ENCODE results near the gene TNFSF13B.
A peak's percentile ranks its signal among the peaks of the same experiment; 100 is the strongest.
"Not testable (repeated sequence)": the region's sequence is repeated elsewhere in the genome, so short reads cannot be mapped to it uniquely, and the experiment has no call there.

Gene TNFSF13B, protein sequence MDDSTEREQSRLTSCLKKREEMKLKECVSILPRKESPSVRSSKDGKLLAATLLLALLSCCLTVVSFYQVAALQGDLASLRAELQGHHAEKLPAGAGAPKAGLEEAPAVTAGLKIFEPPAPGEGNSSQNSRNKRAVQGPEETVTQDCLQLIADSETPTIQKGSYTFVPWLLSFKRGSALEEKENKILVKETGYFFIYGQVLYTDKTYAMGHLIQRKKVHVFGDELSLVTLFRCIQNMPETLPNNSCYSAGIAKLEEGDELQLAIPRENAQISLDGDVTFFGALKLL

DNA sequence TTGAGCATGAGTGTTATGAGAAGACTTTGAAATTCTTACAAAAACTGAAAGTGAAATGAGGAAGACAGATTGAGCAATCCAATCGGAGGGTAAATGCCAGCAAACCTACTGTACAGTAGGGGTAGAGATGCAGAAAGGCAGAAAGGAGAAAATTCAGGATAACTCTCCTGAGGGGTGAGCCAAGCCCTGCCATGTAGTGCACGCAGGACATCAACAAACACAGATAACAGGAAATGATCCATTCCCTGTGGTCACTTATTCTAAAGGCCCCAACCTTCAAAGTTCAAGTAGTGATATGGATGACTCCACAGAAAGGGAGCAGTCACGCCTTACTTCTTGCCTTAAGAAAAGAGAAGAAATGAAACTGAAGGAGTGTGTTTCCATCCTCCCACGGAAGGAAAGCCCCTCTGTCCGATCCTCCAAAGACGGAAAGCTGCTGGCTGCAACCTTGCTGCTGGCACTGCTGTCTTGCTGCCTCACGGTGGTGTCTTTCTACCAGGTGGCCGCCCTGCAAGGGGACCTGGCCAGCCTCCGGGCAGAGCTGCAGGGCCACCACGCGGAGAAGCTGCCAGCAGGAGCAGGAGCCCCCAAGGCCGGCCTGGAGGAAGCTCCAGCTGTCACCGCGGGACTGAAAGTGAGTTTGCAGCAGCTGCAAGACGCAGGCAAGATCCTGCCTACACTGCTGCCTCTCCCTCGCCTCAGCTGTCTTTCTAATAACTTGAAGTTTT is at the start of gene TNFSF13B:
TNFSF13B (plus strand) TSS at position 118 of the 728 bp plus-strand sequence; CDS start at position 296, 178 bp downstream.
- peak; percentile 9 to 37 (median 25) for DNase-seq (ENCODE audit: low read depth in 3 of 3)

DNA sequence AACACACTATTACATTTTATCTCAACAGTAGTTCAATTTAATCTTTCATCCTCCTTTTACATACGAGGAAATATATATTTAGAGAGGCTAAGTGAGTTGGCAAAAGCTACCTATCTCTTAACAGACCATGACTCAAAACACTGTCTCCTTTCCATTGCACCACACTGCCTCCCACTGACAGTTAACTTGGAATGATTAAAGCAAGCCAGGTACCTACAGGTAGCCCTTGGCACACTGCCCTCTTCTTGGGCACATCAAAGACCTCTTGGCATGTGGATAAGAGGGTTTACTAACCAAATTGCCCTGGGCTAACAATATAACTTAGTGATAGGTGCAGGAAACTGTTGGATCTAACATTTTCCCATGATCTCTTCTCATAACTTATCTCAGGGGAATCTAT is 49.5 kb upstream of the TNFSF13B start:
- DNase-seq (ENCODE audit: low read depth in 3 of 3), result no peak

DNA sequence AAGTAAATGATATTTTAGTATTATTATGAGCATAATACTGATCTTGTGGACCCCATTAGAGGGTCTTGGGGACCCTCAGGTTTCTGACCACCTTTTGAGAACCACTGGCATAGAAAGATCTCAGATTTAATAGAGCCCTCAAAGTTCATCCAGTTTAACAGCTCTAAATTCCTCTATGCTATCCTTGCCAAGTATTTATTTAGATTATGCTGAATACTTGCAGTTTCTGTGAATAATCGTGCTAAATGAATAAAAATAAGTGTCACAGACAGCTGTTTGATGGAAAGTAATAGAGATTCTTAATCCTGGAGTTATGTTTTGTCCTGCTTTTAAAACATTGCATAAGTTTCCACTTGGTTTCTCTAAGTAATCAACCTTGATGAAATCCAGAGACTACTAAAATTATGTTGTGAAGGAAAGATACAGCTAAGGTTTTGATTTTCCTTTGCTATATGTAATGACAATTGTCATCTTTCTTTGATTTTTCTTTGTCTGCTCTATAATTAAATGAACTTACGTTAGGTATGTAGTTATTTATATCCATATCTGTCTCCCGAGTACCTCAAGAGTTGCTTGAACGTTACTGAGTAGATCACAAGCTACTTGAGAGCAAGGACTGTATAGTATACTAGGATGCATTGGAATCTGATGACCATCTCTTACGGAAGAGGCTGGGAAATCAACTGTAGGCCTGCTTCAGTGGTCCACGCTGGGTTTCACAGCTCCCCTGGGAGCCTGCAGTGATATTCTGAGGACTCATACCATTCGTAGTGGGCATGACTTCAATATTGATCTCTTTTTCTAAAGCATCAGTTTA is 45.6 kb upstream of the TNFSF13B start:
- DNase-seq (ENCODE audit: low read depth in 3 of 3), result no peak

DNA sequence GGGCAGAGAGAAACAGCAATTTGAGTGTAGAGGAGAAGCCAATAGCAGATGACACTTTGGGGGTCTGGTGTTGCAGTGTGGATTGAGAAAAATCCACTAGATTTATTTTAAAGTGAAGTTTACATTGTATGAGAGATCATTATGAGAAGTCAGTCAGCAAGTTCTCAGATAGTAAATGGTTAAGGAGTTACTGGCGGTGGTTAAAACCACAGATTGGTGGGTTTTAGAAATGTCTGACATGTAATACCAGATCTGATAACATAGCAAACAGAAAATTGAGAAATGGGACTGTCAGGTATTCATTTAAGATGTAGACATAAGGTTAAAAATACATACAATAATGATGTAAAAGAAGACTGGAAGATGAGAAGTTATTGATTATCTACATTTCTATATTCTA is 44.1 kb upstream of the TNFSF13B start:
- no peak for DNase-seq (ENCODE audit: low read depth in 3 of 3)

DNA sequence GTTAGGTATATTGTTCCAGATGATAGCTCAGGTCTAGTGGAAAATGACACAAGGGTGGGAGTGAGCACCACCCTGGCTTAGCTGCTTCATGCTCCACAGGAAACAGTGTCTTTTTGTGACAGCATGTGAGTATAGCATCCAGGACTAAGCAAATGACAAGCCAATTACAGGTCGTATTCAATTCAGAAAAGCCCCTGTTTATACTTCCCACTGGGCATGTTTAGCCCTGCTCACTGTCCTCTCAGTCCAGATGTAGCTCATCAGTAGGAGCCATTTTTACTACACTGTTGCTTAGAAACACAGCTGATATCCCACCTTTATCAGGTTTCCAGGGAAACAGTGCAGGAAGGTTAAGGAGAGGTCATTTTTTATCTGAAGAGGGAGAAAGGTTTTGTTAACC is 43.3 kb upstream of the TNFSF13B start:
- DNase-seq (ENCODE audit: low read depth in 3 of 3), result no peak

DNA sequence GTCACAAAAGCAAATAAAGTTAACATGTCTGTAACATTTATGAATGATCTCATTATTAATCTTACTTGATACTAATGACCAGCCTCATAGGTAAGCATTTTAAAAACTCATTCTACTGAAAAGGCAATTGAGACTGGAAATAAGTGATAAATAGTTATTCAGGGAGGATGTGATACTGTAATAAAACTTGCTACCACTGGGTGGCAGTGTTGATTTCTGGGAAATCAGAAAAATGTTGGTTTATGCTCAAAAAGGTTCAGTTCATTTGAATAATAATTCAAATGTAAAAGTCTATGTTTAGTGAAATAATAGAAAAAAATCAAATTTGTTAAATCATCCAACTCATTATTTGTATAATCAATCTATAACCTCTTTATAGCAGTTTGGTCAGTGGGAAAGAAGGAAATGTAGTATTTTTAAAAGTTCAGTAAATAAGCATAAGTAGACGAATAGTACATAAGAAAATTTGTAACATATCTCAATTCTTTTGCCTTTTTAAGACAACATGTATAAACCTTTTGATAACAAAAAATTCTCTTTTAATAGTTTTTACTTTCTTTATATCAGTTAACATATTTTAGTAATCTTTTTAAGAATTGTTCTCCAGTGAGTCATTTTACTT is 41.8 kb upstream of the TNFSF13B start:
- DNase-seq (ENCODE audit: low read depth in 3 of 3), result peak in 1 of 3 experiments; percentile 9

DNA sequence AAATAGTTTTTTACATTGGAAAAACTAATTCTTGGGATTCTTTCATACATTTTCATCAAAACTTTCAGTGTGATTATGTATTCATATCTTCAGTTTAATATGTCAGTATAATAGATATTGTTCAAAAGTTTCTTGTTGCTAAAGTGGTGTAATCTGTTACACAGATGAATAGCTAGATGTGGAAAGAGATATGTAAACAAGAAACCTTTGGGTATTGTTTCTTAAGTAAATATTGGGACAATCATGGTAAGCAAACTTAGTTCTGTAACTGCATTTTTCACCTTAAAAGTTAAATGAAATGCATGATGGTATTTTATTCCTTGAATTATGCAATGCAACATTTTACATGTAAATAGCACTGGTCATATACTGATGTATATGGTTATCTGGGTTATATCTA is 39.1 kb upstream of the TNFSF13B start:
- no peak for DNase-seq (ENCODE audit: low read depth in 3 of 3)

DNA sequence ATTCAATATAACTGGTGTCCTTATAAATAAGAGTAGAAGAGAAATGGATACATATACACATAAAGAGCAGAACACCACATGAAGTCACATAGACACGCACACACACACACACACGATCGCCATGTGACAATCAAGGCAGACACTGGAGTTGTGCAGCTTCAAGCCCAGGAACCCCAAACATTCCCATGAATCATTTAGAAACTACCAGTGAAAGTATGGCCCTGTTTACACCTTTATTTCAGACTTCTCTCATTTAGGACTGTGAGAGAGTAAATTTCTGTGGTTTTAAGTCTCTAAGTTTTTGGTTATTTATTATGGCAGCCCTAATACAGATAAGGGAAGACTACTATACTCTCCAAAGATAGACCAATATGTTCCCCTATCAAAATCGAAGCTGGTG is 20.4 kb upstream of the TNFSF13B start:
- DNase-seq (ENCODE audit: low read depth in 3 of 3), result no peak

DNA sequence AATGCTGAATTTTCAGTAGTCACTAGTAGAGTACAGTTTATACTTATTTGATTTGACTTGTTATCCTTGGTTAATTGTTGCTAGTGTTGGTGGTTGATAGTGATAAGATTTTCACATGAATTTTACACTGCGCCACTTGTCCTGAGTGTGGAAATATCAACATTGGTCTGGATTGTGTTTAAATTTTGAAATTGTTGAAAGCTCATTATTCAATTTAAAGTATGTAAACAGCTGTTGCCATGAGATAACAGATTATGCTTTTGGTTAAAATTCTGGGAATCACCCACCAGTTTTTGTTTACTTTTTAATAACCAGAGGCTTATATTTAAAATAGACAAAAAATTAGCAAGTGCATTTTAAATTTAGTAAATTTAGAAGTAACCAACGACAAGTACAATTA is 12.3 kb upstream of the TNFSF13B start:
- DNase-seq (ENCODE audit: low read depth in 3 of 3), result no peak

DNA sequence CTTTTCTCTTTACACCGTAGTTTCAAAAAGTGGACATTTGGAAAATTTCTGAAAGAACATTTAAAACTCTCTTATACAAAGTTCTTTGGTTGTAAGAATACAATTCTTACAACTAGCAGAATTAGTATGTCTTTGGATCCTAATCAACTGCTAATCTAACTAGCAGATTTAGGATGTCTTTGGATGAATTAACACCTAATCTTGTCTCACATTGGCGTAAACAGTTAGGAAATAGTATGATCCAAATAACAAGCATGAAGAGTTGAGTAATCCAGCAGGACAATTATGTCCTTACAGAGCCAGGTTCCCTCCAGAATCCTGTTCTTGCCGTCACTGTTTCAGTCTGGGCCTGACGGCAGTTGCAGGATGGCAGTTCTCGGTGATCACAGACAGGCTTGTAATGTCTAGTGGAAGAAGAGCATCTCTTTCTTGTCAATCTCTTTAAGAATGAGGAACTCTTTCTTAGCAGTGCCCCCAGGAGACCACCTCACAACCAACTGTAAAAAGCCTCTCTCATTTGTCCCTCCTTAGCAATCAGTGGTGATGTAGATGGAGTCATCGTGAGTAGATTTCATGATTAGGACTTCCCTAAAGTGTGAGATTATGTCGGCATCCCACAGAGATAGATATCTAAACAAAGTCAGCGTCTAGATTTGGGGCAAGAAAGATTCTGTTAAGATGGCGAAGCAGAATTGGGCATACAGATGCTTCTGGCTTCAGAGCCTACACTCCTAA is 5.7 kb upstream of the TNFSF13B start:
- DNase-seq (ENCODE audit: low read depth in 3 of 3), result no peak

DNA sequence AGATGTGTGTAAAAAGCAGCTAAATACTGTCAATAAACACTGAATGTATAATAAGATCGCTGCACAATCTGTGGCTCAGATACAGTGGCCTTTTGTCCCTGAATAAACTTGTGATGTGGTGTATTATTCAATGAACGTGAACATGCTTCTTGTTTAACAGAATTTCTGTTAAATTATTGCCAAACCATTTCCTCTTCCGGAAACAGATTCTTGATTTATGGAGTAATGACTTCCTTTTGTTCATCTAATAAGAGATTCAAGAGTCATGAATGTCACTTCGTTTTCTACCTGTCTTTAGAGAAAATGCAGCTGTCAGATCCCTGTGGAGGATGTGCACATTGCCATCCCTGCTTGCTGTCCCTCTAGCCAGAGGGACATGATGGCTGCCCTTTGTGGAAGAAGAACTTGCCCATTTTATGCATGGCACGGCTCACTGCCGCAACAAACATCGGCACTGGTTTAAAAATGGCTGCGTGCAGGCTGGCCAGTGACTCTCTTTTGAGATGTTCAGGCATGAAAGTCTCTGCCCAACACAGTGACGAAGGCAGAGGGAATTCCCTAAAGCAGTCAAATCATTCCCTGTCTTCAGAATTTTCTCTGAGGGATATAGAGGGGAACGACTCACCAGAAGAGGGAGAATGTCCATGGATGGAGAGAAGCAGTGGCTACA is 3.1 kb upstream of the TNFSF13B start:
- DNase-seq (ENCODE audit: low read depth in 3 of 3), result no peak

DNA sequence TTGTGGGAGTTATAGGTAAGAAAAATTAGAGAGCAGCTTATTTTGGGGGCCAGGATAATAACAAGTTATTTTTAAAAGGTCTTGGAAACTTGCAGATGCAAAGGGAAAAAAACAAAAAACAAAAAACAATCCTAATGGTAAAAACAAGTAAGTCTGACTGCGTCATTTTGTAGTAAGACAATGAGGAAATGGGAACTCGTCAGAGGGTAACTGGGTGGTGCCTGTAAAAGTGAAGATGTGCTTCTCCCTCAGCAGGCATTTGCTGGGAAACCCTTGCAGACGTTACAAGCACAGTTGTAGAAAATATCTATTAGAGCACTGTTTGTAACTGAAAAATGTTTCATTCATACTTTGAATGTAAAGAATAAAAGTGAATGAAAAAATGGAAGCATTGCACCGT is 2.2 kb upstream of the TNFSF13B start:
- no peak for DNase-seq (ENCODE audit: low read depth in 3 of 3)

DNA sequence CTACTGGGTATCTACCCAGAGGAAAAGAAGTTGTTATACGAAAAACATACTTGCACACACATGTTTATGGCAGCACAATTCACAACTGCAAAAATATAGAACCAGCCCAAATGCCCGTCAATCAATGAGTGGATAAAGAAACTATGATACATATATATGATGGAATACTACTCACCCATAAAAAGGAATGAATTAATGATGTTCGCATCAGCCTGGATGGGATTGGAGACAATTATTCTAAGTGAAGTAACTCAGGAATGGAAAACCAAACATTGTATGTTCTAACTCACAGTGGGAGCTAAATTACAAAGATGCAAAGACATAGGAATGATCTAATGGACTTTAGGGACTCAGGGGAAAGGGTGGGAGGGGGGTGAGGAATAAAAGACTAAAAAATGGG is 1.7 kb upstream of the TNFSF13B start:
- not testable (repeated sequence) for DNase-seq (ENCODE audit: low read depth in 3 of 3)

DNA sequence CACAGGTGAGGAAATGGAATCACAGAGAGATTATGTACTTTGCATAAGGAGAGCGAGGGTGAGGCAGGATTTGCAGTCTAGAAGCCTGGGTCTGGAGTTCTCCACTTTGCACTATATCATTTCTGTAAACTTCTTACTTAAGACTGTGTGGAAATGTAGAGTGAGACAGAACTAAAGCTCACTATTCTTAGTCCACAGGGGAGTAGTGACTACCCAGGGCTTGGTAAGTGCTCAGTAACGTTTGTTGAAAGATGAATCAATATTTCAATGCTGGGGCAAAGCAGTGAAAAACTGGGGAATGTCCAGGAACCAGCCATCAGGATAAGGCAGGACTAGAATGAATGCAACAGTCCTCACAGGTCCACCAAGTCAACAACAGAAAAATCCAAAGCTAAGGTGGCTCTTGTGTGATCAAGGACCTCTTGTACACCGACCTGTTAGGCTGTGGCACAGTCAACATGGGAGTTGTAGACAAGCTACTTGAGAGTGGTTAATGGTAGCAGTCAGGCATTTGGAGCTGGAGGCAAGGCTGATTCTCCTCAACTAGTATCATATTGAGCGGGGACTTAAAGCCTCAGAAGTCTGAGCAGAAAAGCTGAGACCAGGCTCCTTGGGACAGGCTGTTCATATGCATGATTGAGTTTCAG is 929 bp upstream of the TNFSF13B start:
- DNase-seq (ENCODE audit: low read depth in 3 of 3), result no peak

DNA sequence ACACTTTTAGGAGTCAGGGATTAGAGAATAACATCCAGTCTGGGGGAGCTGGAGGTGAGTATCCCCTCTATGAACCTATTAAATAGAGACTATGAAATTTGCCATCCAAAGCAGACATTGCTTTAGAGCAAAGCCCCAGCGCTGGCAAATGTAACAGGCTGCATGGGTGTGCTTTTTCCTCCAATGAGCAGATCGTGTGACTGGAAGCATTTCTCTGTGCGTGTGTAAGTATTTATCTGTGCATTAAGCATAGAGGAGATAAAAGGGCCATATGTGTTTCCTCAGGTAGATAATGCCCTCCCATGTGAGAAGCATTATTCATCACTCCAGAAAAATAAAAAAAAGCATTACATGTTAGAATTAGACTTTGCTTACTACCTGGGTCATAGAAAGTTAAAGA is 924 bp downstream of the TNFSF13B start:
- DNase-seq (ENCODE audit: low read depth in 3 of 3), result no peak

DNA sequence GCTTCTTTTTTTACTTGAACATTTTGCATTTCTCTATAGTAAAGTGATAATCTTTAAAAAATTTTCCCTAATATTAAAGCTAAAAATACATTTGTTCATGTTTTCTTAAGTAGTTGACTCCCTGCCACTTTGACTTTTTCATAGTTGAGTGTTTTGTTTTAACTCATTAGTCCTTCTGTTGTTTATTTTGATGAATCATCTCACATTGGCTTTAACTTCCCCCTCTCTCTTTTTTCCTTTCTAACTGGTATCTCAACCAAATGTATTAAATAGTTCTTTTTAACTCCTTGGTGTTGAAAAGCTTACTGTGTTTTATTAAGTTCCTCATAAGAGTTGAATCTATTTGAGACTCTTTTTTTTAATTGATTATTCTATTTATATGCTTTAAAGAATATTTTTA is 2.8 kb downstream of the TNFSF13B start:
- DNase-seq (ENCODE audit: low read depth in 3 of 3), result no peak

DNA sequence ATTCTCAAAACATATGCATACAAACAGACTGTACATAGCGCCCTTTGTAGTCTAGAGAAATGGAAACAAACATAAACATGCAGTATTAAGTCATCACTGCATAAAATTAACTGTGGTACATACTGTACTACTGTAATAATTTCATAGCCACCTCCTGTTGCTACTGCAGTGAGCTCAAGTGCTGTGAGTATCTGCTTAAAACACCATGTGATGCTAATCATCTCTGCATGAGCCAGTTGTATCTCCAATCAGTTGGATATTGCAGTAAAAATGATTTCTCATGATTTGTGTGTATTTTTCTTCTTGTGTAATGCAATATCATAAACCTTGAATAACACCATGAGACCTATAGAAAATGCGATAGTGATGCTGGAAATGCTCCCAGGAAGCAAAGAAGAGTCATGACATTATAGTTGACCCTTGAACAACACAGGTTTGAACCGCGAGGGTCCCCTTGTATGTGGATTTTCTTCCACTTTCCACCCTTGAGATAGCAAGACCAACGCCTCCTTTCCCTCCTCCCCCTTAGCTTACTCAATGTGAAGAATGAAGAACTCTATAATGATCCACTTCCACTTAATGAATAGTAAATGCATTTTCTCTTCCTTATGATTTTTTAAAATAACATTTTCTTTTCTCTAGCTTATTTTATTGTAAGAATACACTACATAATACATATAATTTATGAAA is 4.1 kb downstream of the TNFSF13B start:
- DNase-seq (ENCODE audit: low read depth in 3 of 3), result no peak

DNA sequence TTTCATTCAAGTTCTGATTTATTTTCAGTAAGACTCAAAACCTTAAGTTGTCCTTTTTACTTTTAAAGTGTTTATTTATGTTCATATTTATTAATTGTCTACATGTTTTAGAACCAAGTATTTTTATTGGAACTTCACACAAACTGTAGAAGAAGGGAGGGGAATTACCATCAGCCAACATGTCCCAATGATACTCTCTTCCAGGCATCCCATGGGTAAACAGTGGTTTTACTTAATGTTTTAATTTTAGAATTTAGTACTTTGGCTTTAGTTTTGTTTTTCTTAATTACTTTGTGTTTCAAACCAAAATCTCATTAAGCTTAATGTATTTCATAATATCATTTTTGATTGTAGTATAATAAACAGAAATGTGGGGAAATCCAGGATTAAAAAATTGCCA is 5.2 kb downstream of the TNFSF13B start:
- DNase-seq (ENCODE audit: low read depth in 3 of 3), result no peak

DNA sequence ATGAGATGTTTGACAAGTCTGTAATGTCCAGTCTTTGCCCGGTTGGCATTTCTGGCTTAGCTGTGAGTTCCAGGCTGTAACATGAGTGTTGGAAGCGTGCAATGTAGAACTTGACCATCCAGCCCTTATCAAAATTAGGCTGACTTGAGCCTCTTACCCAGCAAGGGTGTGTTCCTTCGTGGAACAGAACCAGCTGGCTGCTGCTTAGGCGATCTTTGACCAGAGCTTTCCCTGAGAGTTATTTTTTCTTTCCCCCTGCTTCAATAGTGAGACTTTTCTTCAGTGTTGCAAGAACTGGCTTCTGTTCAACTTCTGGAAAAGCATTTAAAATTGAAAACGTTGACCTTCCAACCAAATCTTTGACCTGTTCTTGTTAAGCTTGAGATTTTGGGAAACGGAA is 6.5 kb downstream of the TNFSF13B start:
- DNase-seq (ENCODE audit: low read depth in 3 of 3), result no peak

DNA sequence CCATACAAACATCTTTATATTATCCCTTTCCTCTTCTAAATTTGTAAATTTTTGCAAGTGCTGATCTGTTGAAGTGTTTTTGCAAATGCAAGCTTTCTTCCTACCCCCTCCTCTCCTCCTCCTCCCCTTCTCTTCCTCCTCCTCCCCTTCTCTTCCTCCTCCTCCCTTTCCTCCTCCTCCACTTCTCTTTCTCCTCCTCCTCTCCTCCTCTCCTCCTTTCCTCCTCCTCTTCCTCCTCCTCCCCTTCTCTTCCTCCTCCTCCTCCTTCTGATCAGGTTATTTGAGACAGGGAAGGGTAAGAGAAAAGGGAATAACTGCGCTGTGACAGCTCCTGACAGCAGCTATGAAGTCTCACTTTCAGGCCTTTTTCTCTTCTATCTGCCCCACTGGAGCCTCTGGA is 8.9 kb downstream of the TNFSF13B start:
- no peak for DNase-seq (ENCODE audit: low read depth in 3 of 3)

All from stimulated activated CD4-positive, alpha-beta T cell treated with anti-CD3 and anti-CD28 coated beads, TNF-alpha, amount 100 ng/mL, for 4 hours (primary cell).